HCT116 (cell line): ENCODE results near the gene PRCP. TPM values are rescaled to one million over a fixed set of nuclear protein-coding genes. Genes with fewer than 3 reads are reported as not detected.
A peak's percentile ranks its signal among the peaks of the same experiment; 100 is the strongest.

Source experiments
- ATAC-seq: fragments of 200-7000 bp; cut with Tn5 transposase; 2 replicates; pipeline ENCODE4 v1.9.1; 2020; ENCODE audit warnings: mild to moderate bottlenecking, moderate library complexity
- BruUV-seq: library from RNA; stranded (reverse); fragments of 400-500 nt; replicated peaks from 2 replicates; lab custom pipeline; 2021; lab: Mats Ljungman, UMichigan
- CTCF ChIA-PET: fragments of 300-600 bp; sonication (Branson Sonifier 250); formaldehyde crosslinking; loops from one replicate; lab custom pipeline; 2021; ENCODE audit warnings: antibody characterized with exemption; lab: Charles Lee
- POLR2A ChIA-PET: fragments of 300-600, 350-600 bp; sonication (Branson Sonifier 250); formaldehyde crosslinking; loops from one replicate; lab custom pipeline; 2021; ENCODE audit warnings: antibody characterized with exemption; lab: Charles Lee
- RAD21 ChIA-PET, 2 experiments: fragments of 300-600 bp; sonication (Branson Sonifier 250); formaldehyde crosslinking; loops; one replicate each; lab custom pipeline; 2023; ENCODE audit warnings: low total read pairs in 2 of 2; ENCODE audit not compliant: uncharacterized antibody in 2 of 2, unreplicated experiment in 2 of 2, low non-redundant PET in 1 of 2; lab: Charles Lee
- DNase-seq: peaks from one replicate; pipeline ENCODE4 v3.0.0-alpha.2; 2010; ENCODE audit warnings: low read depth, low spot score
- H2AFZ ChIP-seq: fragments of 200-600 bp; shearing (Covaris generic), sonication (generic); 2 replicates; pipeline ENCODE4 v1.6.1; 2017; ENCODE audit warnings: low read depth, mixed run types, mixed read lengths, antibody characterized with exemption, low read length; ENCODE audit not compliant: poor library complexity, severe bottlenecking
- H3K27ac ChIP-seq: 2 replicates; pipeline ENCODE4 v1.5.1; 2012; ENCODE audit warnings: low read depth, low read length
- H3K27me3 ChIP-seq: fragments of 200-600 bp; sonication (generic); 2 replicates; pipeline ENCODE4 v1.6.1; 2016; ENCODE audit warnings: mixed run types, low read length, mixed read lengths; ENCODE audit not compliant: insufficient read depth
- H3K36me3 ChIP-seq, 2 experiments: fragments of 200-500 bp in 1 of 2; fragments of 200-600 bp in 1 of 2; sonication (Bioruptor generic) in 1 of 2; sonication (generic) in 1 of 2; 2 replicates each; pipeline versions ENCODE4 v1.5.1 to v1.6.1; 2014 to 2016; ENCODE audit warnings: low read length in 2 of 2, inconsistent platforms in 1 of 2, mixed read lengths in 1 of 2, mixed run types in 1 of 2; ENCODE audit not compliant: insufficient read depth in 2 of 2, control insufficient read depth in 1 of 2
- H3K4me1 ChIP-seq, 2 experiments: fragments of 200-600 bp in 1 of 2; sonication (generic) in 1 of 2; 2 replicates each; pipeline versions ENCODE4 v1.5.1 to v1.6.1; 2012 to 2017; ENCODE audit warnings: low read length in 2 of 2, inconsistent platforms in 1 of 2, mild to moderate bottlenecking in 1 of 2, mixed read lengths in 1 of 2, mixed run types in 1 of 2, moderate library complexity in 1 of 2; ENCODE audit not compliant: insufficient read depth in 2 of 2, control insufficient read depth in 1 of 2
- H3K4me2 ChIP-seq: fragments of 200-600 bp; sonication (generic); 2 replicates; pipeline ENCODE4 v1.6.1; 2017; ENCODE audit warnings: mixed run types, low read length, mixed read lengths
- H3K4me3 ChIP-seq, 2 experiments: fragments of 200-600 bp in 1 of 2; sonication (generic) in 1 of 2; replicated peaks in 1 of 2; 2 replicates each; pipeline ENCODE4 v1.5.1; 2011 to 2016; ENCODE audit warnings: low read length in 2 of 2, control low read depth in 1 of 2, low read depth in 1 of 2, mild to moderate bottlenecking in 1 of 2, mixed read lengths in 1 of 2, mixed run types in 1 of 2
- H3K79me2 ChIP-seq: fragments of 200-600 bp; sonication (generic); 2 replicates; pipeline ENCODE4 v1.6.1; 2017; ENCODE audit warnings: mild to moderate bottlenecking, mixed run types, low read length, moderate library complexity, mixed read lengths; ENCODE audit not compliant: insufficient read depth
- H3K9ac ChIP-seq: fragments of 200-600 bp; sonication (generic); 2 replicates; pipeline ENCODE4 v1.6.1; 2016; ENCODE audit warnings: low read length, mixed read lengths
- H3K9me2 ChIP-seq: fragments of 200-600 bp; sonication (generic), shearing (Covaris generic); 2 replicates; pipeline ENCODE4 v1.6.1; 2017; ENCODE audit warnings: mixed run types, mild to moderate bottlenecking, moderate library complexity; ENCODE audit not compliant: insufficient read depth
- H3K9me3 ChIP-seq, 2 experiments: fragments of 200-500 bp in 1 of 2; fragments of 200-600 bp in 1 of 2; sonication (Bioruptor generic) in 1 of 2; sonication (generic) in 1 of 2; 2 replicates each; pipeline ENCODE4 v1.6.1; 2014 to 2017; ENCODE audit warnings: low read length in 2 of 2, mixed read lengths in 2 of 2, inconsistent platforms in 1 of 2, low read depth in 1 of 2, mild to moderate bottlenecking in 1 of 2, mixed run types in 1 of 2, moderate library complexity in 1 of 2; ENCODE audit not compliant: control insufficient read depth in 1 of 2, insufficient read depth in 1 of 2
- H4K20me1 ChIP-seq: fragments of 200-600 bp; sonication (generic), shearing (Covaris generic); 2 replicates; pipeline ENCODE4 v1.6.1; 2017; ENCODE audit warnings: mixed run types, mild to moderate bottlenecking, moderate library complexity; ENCODE audit not compliant: insufficient read depth
- CBX3 ChIP-seq: IDR thresholded peaks from 2 replicates; pipeline ENCODE4 v1.6.1; 2012; ENCODE audit warnings: low read depth
- EGR1 ChIP-seq: IDR thresholded peaks from 2 replicates; pipeline ENCODE4 v1.6.1; 2012; ENCODE audit warnings: low read depth
- EZH2phosphoT487 ChIP-seq: fragments of 200-600 bp; IDR thresholded peaks from 2 replicates; pipeline ENCODE4 v1.6.1; 2018; ENCODE audit warnings: antibody characterized with exemption, borderline replicate concordance
- FOSL1 ChIP-seq: IDR thresholded peaks from 2 replicates; pipeline ENCODE4 v1.6.1; 2012; ENCODE audit warnings: low read depth
- JUND ChIP-seq: IDR thresholded peaks from 2 replicates; pipeline ENCODE4 v1.6.1; 2012
- POLR2AphosphoS5 ChIP-seq: IDR thresholded peaks from 2 replicates; pipeline ENCODE4 v1.6.1; 2011; ENCODE audit warnings: mild to moderate bottlenecking, low read depth, low read length, moderate library complexity
- RAD21 ChIP-seq: IDR thresholded peaks from 2 replicates; pipeline ENCODE4 v1.6.1; 2012; ENCODE audit warnings: low read depth, mild to moderate bottlenecking
- SIN3A ChIP-seq: IDR thresholded peaks from 2 replicates; pipeline ENCODE4 v1.6.1; 2012; ENCODE audit warnings: low read depth
- SP1 ChIP-seq: IDR thresholded peaks from 2 replicates; pipeline ENCODE4 v1.6.1; 2012; ENCODE audit warnings: low read depth
- SRF ChIP-seq: IDR thresholded peaks from 2 replicates; pipeline ENCODE4 v1.6.1; 2012; ENCODE audit warnings: low read depth
- YY1 ChIP-seq: IDR thresholded peaks from 2 replicates; pipeline ENCODE4 v1.6.1; 2011; ENCODE audit warnings: low read length, low read depth, moderate library complexity, mild to moderate bottlenecking; ENCODE audit not compliant: insufficient replicate concordance; ENCODE audit errors: extremely low read depth
- ZFX ChIP-seq: fragments of 450-650 bp; IDR thresholded peaks from 2 replicates; pipeline ENCODE4 v1.6.1; 2017
- ZNF274 ChIP-seq: fragments of 200-500 bp; sonication (Bioruptor generic); IDR thresholded peaks from 2 replicates; pipeline ENCODE4 v1.6.1; 2014; ENCODE audit warnings: mild to moderate bottlenecking, low read depth, low read length, inconsistent platforms
- intact Hi-C: fragments of 100-400 bp; cut with micrococcal nuclease; formaldehyde crosslinking; loops from 2 replicates; pipeline ENCODE4 v1.10.0; 2022
- total RNA-seq: library from RNA; stranded (reverse); gene quantifications from one replicate; pipeline ENCODE4 v1.2.1, GENCODE V29; 2021; ENCODE audit not compliant: unreplicated experiment
- TF ChIP-seq, protein P1 (sequence below), 3 experiments: fragments of 200-600 bp in 1 of 3; sonication (generic) in 1 of 3; IDR thresholded peaks in 2 of 3; conservative IDR thresholded peaks in 1 of 3; 2 replicates each; pipeline ENCODE4 v1.5.1; 2012 to 2017; ENCODE audit warnings: low read depth in 2 of 3, low read length in 2 of 3, antibody characterized with exemption in 1 of 3, borderline replicate concordance in 1 of 3, control low read depth in 1 of 3, mild to moderate bottlenecking in 1 of 3, mixed read lengths in 1 of 3, mixed run types in 1 of 3, moderate library complexity in 1 of 3; ENCODE audit not compliant: insufficient read depth in 1 of 3
- TF ChIP-seq, protein P2 (sequence below): IDR thresholded peaks from 2 replicates; pipeline ENCODE4 v1.6.1; 2011; ENCODE audit warnings: mild to moderate bottlenecking, low read length, moderate library complexity; ENCODE audit not compliant: insufficient replicate concordance; ENCODE audit errors: extremely low read depth
- TF ChIP-seq, protein P3 (sequence below): IDR thresholded peaks from 2 replicates; pipeline ENCODE4 v1.6.1; 2012

PRCP gene
- total RNA-seq, 1 experiment from 2014 or later = 50.0 TPM

DNA sequence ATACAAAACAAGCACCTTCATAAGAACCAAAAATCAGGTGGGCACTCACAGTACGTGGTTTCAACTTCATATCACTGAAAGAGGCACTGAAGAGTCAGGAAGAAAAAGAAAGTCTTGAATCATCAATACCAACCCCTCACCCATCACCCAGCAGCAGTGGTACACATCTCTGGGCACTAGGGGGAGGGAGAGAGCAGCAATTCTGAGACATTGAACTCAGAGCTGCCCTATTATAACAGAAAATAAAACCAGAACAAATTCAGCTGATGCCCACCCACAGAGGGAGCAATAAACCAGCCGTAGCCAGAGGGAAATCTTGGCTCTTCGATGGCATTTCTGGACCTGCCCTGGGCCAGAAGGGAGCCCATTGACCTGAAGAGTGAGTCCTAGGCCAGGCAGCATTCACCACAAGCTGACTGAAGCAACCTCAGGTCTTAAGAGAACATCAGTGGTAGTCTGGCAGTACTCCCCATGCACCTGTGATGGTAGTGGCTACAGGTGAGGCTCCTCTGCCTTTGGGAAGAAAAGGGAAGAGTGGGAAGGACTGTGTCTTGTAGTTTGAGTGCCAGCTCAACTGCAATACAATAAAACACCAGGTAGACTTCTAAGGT is 124.4 kb downstream of the PRCP start:
- TF ChIP-seq JUND (0 out of 2 replicates have a peak, but pooled peaks have one; percentile 12), RAD21 (peak; percentile 65), CBX3 (no peak)
- TF ChIP-seq, protein P1, sequence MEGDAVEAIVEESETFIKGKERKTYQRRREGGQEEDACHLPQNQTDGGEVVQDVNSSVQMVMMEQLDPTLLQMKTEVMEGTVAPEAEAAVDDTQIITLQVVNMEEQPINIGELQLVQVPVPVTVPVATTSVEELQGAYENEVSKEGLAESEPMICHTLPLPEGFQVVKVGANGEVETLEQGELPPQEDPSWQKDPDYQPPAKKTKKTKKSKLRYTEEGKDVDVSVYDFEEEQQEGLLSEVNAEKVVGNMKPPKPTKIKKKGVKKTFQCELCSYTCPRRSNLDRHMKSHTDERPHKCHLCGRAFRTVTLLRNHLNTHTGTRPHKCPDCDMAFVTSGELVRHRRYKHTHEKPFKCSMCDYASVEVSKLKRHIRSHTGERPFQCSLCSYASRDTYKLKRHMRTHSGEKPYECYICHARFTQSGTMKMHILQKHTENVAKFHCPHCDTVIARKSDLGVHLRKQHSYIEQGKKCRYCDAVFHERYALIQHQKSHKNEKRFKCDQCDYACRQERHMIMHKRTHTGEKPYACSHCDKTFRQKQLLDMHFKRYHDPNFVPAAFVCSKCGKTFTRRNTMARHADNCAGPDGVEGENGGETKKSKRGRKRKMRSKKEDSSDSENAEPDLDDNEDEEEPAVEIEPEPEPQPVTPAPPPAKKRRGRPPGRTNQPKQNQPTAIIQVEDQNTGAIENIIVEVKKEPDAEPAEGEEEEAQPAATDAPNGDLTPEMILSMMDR (IDR thresholded peaks at IDR 0.05 in 2 of 3, conservative IDR thresholded peaks at IDR 0.05 in 1 of 3; ENCODE audit: borderline replicate concordance in 1 of 3, insufficient read depth in 1 of 3, low read depth in 2 of 3, low read length in 2 of 3) = peak; percentile 71 to 95 (median 89); a peak in 5 of 6 replicates
- Histone ChIP-seq H4K20me1 (no peaks in the 10 kb centered on the region), H3K9me2 (no peaks in the 10 kb centered on the region), H3K4me3 (peak overlapping the region in 1 of 2 experiments; percentile 2; a peak in 1 of 4 replicates), H2AFZ (peak overlapping the region; percentile 6), H3K36me3 (no peaks in the 10 kb centered on the region), H3K27ac (no peak overlapping the region), H3K4me2 (peak overlapping the region; percentile 42), H3K4me1 (no peaks in the 10 kb centered on the region), H3K9me3 (no peaks in the 10 kb centered on the region), H3K27me3 (peaks cover 5% of the 10 kb centered on the region; the same call in 1 of the 2 replicates), H3K9ac (no peak overlapping the region), H3K79me2 (no peaks in the 10 kb centered on the region)
- no TSS peak for BruUV-seq
- CTCF ChIA-PET = interaction anchor here (0.7 to 1.6 kb wide), 14 partner anchors 9 to 1077 kb away, joined by 3 to 12 read pairs (median 4); partner anchors contain the start of gene PRCP
- ATAC-seq = peak; percentile 100
- RAD21 ChIA-PET = interaction anchor here in 1 of 2 experiments (1.0 kb wide), 1 partner anchor 406 kb away, joined by 3 read pairs; no protein-coding TSS in a partner anchor
- POLR2A ChIA-PET = no interaction called here
- intact Hi-C loops = loop anchor here (2.0 to 5.0 kb wide), 2 partner anchors 89 to 1046 kb away; no protein-coding TSS in a partner anchor
- DNase-seq = peak; percentile 36

DNA sequence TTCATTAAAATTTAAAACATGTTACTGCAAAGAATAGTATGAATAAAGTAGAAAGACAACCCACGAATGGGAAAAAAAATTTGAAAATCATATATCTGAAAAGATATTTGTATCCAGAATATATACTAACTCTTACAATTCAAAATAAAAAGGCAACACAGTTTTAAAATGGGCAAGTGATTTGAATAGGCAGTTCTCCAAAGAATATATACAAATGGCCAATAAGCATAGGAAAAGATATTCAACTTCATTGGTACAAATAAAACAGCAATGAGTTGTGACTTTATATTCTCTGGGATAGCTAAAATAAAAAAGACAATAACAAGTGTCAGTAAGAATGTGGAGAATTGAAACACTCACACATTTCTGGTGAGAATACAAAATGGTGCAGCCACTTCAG is 125.0 kb downstream of the PRCP start:
- ChIA-PET POLR2A (no interaction called here), RAD21 (no interaction called here), CTCF (interaction anchor here (1.0 to 1.6 kb wide), 8 partner anchors 8 to 1077 kb away, joined by 3 to 12 read pairs (median 6); no protein-coding TSS in a partner anchor)
- Histone ChIP-seq H3K4me2 (peak overlapping the region; percentile 42), H3K9ac (no peak overlapping the region), H3K4me1 (no peaks in the 10 kb centered on the region), H3K9me3 (no peaks in the 10 kb centered on the region), H3K4me3 (peak overlapping the region in 1 of 2 experiments; percentile 2; a peak in 1 of 4 replicates), H3K36me3 (no peaks in the 10 kb centered on the region), H4K20me1 (no peaks in the 10 kb centered on the region), H3K9me2 (no peaks in the 10 kb centered on the region), H3K79me2 (no peaks in the 10 kb centered on the region), H3K27me3 (peaks cover 5% of the 10 kb centered on the region; the same call in 1 of the 2 replicates), H3K27ac (no peak overlapping the region), H2AFZ (peak overlapping the region; percentile 6)
- intact Hi-C loops = loop anchor here (2.0 to 5.0 kb wide), 2 partner anchors 90 to 1047 kb away; no protein-coding TSS in a partner anchor
- DNase-seq = no peak
- no peak for ATAC-seq
- no TSS peak for BruUV-seq
- TF ChIP-seq RAD21 (no peak), ZNF274 (no peak), CBX3 (no peak), SIN3A (no peak), POLR2AphosphoS5 (no peak), YY1 (no peak), FOSL1 (no peak), SP1 (no peak), EZH2phosphoT487 (no peak), SRF (no peak), ZFX (no peak), EGR1 (no peak)
- TF ChIP-seq, protein P2, sequence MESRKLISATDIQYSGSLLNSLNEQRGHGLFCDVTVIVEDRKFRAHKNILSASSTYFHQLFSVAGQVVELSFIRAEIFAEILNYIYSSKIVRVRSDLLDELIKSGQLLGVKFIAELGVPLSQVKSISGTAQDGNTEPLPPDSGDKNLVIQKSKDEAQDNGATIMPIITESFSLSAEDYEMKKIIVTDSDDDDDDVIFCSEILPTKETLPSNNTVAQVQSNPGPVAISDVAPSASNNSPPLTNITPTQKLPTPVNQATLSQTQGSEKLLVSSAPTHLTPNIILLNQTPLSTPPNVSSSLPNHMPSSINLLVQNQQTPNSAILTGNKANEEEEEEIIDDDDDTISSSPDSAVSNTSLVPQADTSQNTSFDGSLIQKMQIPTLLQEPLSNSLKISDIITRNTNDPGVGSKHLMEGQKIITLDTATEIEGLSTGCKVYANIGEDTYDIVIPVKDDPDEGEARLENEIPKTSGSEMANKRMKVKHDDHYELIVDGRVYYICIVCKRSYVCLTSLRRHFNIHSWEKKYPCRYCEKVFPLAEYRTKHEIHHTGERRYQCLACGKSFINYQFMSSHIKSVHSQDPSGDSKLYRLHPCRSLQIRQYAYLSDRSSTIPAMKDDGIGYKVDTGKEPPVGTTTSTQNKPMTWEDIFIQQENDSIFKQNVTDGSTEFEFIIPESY = no peak
- TF ChIP-seq, protein P3, sequence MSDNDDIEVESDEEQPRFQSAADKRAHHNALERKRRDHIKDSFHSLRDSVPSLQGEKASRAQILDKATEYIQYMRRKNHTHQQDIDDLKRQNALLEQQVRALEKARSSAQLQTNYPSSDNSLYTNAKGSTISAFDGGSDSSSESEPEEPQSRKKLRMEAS = no peak
